ENCODE results near the gene CHN1. TPM values are rescaled to one million over a fixed set of nuclear protein-coding genes. Genes with fewer than 3 reads are reported as not detected.

The CHN1 gene
- polyA plus RNA-seq, 4 donors = 2.0 to 7.8 (median 5.1) TPM

GRCh38 chr2:174974131-174974530 is 31.1 kb downstream of the CHN1 start:
- no peak for DNase-seq
- 81 to 98% (median 91%) methylated on average over 4 of the region's 4 CpGs for WGBS, 3 donors
- H3K27ac ChIP-seq (ENCODE audit: low read depth in 1 of 3, low read length in 2 of 3) = no peak overlapping the region
- no peaks in the 10 kb centered on the region for H3K27me3 ChIP-seq (ENCODE audit: control insufficient read depth in 3 of 3, insufficient read depth in 3 of 3, low read length in 3 of 3)
- H3K36me3 ChIP-seq (ENCODE audit: control insufficient read depth in 3 of 3, insufficient read depth in 2 of 3, low read depth in 1 of 3, low read length in 3 of 3) = no peaks in the 10 kb centered on the region
- H3K4me1 ChIP-seq (ENCODE audit: control insufficient read depth in 3 of 3, insufficient read depth in 2 of 3, low read depth in 1 of 3, low read length in 2 of 3) = peaks cover 0 to 8% (median 4%) of the 10 kb centered on the region in 3 donors
- H3K9me3 ChIP-seq (ENCODE audit: control insufficient read depth in 2 of 2, insufficient read depth in 1 of 2, low read depth in 1 of 2, low read length in 1 of 2) = peaks cover 0 to 3% of the 10 kb centered on the region in 2 donors
- H3K4me3 ChIP-seq (ENCODE audit: low read depth in 1 of 3, low read length in 3 of 3) = no peak overlapping the region
- no peak for FAIRE-seq

- no peak overlapping the region for H3K4me3 ChIP-seq (ENCODE audit: low read depth in 1 of 3, low read length in 3 of 3)
- no peaks in the 10 kb centered on the region for H3K27me3 ChIP-seq (ENCODE audit: control insufficient read depth in 3 of 3, insufficient read depth in 3 of 3, low read length in 3 of 3)
- no peaks in the 10 kb centered on the region for H3K36me3 ChIP-seq (ENCODE audit: control insufficient read depth in 3 of 3, insufficient read depth in 2 of 3, low read depth in 1 of 3, low read length in 3 of 3)
- FAIRE-seq = no peak
- H3K27ac ChIP-seq (ENCODE audit: low read depth in 1 of 3, low read length in 2 of 3) = no peak overlapping the region
- peaks cover 0 to 8% (median 4%) of the 10 kb centered on the region in 3 donors for H3K4me1 ChIP-seq (ENCODE audit: control insufficient read depth in 3 of 3, insufficient read depth in 2 of 3, low read depth in 1 of 3, low read length in 2 of 3)
- peaks cover 0 to 3% of the 10 kb centered on the region in 2 donors for H3K9me3 ChIP-seq (ENCODE audit: control insufficient read depth in 2 of 2, insufficient read depth in 1 of 2, low read depth in 1 of 2, low read length in 1 of 2)
- DNase-seq = no peak
Measured at GRCh38 chr2:174972924-174973323, 32.3 kb downstream of the CHN1 start.

- Histone ChIP-seq H3K27me3 (ENCODE audit: control insufficient read depth in 3 of 3, insufficient read depth in 3 of 3, low read length in 3 of 3) (no peaks in the 10 kb centered on the region), H3K9me3 (ENCODE audit: control insufficient read depth in 2 of 2, insufficient read depth in 1 of 2, low read depth in 1 of 2, low read length in 1 of 2) (peaks cover 0 to 3% of the 10 kb centered on the region in 2 donors), H3K4me3 (ENCODE audit: low read depth in 1 of 3, low read length in 3 of 3) (no peak overlapping the region), H3K27ac (ENCODE audit: low read depth in 1 of 3, low read length in 2 of 3) (no peak overlapping the region), H3K4me1 (ENCODE audit: control insufficient read depth in 3 of 3, insufficient read depth in 2 of 3, low read depth in 1 of 3, low read length in 2 of 3) (peaks cover 0 to 8% (median 4%) of the 10 kb centered on the region in 3 donors), H3K36me3 (ENCODE audit: control insufficient read depth in 3 of 3, insufficient read depth in 2 of 3, low read depth in 1 of 3, low read length in 3 of 3) (no peaks in the 10 kb centered on the region)
- peak; percentile 72 to 92 for DNase-seq
- WGBS, 3 donors = 24 to 51% (median 40%) methylated on average over 7 of the region's 7 CpGs
- FAIRE-seq = no peak
Measured at GRCh38 chr2:174971868-174972781, 33.1 kb downstream of the CHN1 start.

GRCh38 chr2:174970092-174970491 is 35.1 kb downstream of the CHN1 start:
- Histone ChIP-seq H3K4me1 (ENCODE audit: control insufficient read depth in 3 of 3, insufficient read depth in 2 of 3, low read depth in 1 of 3, low read length in 2 of 3) (peaks cover 0 to 8% (median 4%) of the 10 kb centered on the region in 3 donors), H3K4me3 (ENCODE audit: low read depth in 1 of 3, low read length in 3 of 3) (no peak overlapping the region), H3K9me3 (ENCODE audit: control insufficient read depth in 2 of 2, insufficient read depth in 1 of 2, low read depth in 1 of 2, low read length in 1 of 2) (peaks cover 0 to 3% of the 10 kb centered on the region in 2 donors), H3K27me3 (ENCODE audit: control insufficient read depth in 3 of 3, insufficient read depth in 3 of 3, low read length in 3 of 3) (no peaks in the 10 kb centered on the region), H3K27ac (ENCODE audit: low read depth in 1 of 3, low read length in 2 of 3) (no peak overlapping the region), H3K36me3 (ENCODE audit: control insufficient read depth in 3 of 3, insufficient read depth in 2 of 3, low read depth in 1 of 3, low read length in 3 of 3) (no peaks in the 10 kb centered on the region)
- DNase-seq = no peak
- FAIRE-seq = no peak
- 93 to 100% (median 97%) methylated on average over 1 of the region's 1 CpG for WGBS, 3 donors

GRCh38 chr2:174969091-174969734 is 36.0 kb downstream of the CHN1 start:
- FAIRE-seq = no peak
- no peak for DNase-seq
- H3K27me3 ChIP-seq (ENCODE audit: control insufficient read depth in 3 of 3, insufficient read depth in 3 of 3, low read length in 3 of 3) = no peaks in the 10 kb centered on the region
- no peak overlapping the region for H3K4me3 ChIP-seq (ENCODE audit: low read depth in 1 of 3, low read length in 3 of 3)
- no peak overlapping the region for H3K27ac ChIP-seq (ENCODE audit: low read depth in 1 of 3, low read length in 2 of 3)
- 71 to 81% (median 77%) methylated on average over 6 of the region's 6 CpGs for WGBS, 3 donors
- no peaks in the 10 kb centered on the region for H3K36me3 ChIP-seq (ENCODE audit: control insufficient read depth in 3 of 3, insufficient read depth in 2 of 3, low read depth in 1 of 3, low read length in 3 of 3)
- H3K9me3 ChIP-seq (ENCODE audit: control insufficient read depth in 2 of 2, insufficient read depth in 1 of 2, low read depth in 1 of 2, low read length in 1 of 2) = peaks cover 0 to 3% of the 10 kb centered on the region in 2 donors
- H3K4me1 ChIP-seq (ENCODE audit: control insufficient read depth in 3 of 3, insufficient read depth in 2 of 3, low read depth in 1 of 3, low read length in 2 of 3) = peaks cover 0 to 8% (median 4%) of the 10 kb centered on the region in 3 donors

GRCh38 chr2:174967691-174968260 is 37.4 kb downstream of the CHN1 start:
- H3K9me3 ChIP-seq (ENCODE audit: control insufficient read depth in 2 of 2, insufficient read depth in 1 of 2, low read depth in 1 of 2, low read length in 1 of 2) = peaks cover 0 to 6% of the 10 kb centered on the region in 2 donors
- FAIRE-seq (no peak), DNase-seq (no peak)
- no peaks in the 10 kb centered on the region for H3K27me3 ChIP-seq (ENCODE audit: control insufficient read depth in 3 of 3, insufficient read depth in 3 of 3, low read length in 3 of 3)
- no peaks in the 10 kb centered on the region for H3K36me3 ChIP-seq (ENCODE audit: control insufficient read depth in 3 of 3, insufficient read depth in 2 of 3, low read depth in 1 of 3, low read length in 3 of 3)
- no peak overlapping the region for H3K27ac ChIP-seq (ENCODE audit: low read depth in 1 of 3, low read length in 2 of 3)
- H3K4me3 ChIP-seq (ENCODE audit: low read depth in 1 of 3, low read length in 3 of 3) = no peak overlapping the region
- H3K4me1 ChIP-seq (ENCODE audit: control insufficient read depth in 3 of 3, insufficient read depth in 2 of 3, low read depth in 1 of 3, low read length in 2 of 3) = peaks cover 0 to 4% (median 2%) of the 10 kb centered on the region in 3 donors
- WGBS, 3 donors = 55 to 68% (median 62%) methylated on average over 3 of the region's 3 CpGs

- Histone ChIP-seq H3K4me3 (ENCODE audit: low read depth in 1 of 3, low read length in 3 of 3) (no peak overlapping the region), H3K27ac (ENCODE audit: low read depth in 1 of 3, low read length in 2 of 3) (no peak overlapping the region), H3K4me1 (ENCODE audit: control insufficient read depth in 3 of 3, insufficient read depth in 2 of 3, low read depth in 1 of 3, low read length in 2 of 3) (peaks cover 0 to 2% (median under 1%) of the 10 kb centered on the region in 3 donors), H3K27me3 (ENCODE audit: control insufficient read depth in 3 of 3, insufficient read depth in 3 of 3, low read length in 3 of 3) (no peaks in the 10 kb centered on the region), H3K9me3 (ENCODE audit: control insufficient read depth in 2 of 2, insufficient read depth in 1 of 2, low read depth in 1 of 2, low read length in 1 of 2) (peaks cover 0 to 6% of the 10 kb centered on the region in 2 donors), H3K36me3 (ENCODE audit: control insufficient read depth in 3 of 3, insufficient read depth in 2 of 3, low read depth in 1 of 3, low read length in 3 of 3) (no peaks in the 10 kb centered on the region)
- 85 to 93% (median 88%) methylated on average over 6 of the region's 6 CpGs for WGBS, 3 donors
- DNase-seq = no peak
- FAIRE-seq = no peak
Measured at GRCh38 chr2:174967086-174967485, 38.1 kb downstream of the CHN1 start.

GRCh38 chr2:174965992-174966744 is 39.0 kb downstream of the CHN1 start:
- H3K4me3 ChIP-seq (ENCODE audit: low read depth in 1 of 3, low read length in 3 of 3) = no peak overlapping the region
- no peaks in the 10 kb centered on the region for H3K4me1 ChIP-seq (ENCODE audit: control insufficient read depth in 3 of 3, insufficient read depth in 2 of 3, low read depth in 1 of 3, low read length in 2 of 3)
- WGBS, 3 donors = 39 to 69% (median 56%) methylated on average over 5 of the region's 5 CpGs
- no peak for FAIRE-seq
- peaks cover 0 to 3% of the 10 kb centered on the region in 2 donors for H3K9me3 ChIP-seq (ENCODE audit: control insufficient read depth in 2 of 2, insufficient read depth in 1 of 2, low read depth in 1 of 2, low read length in 1 of 2)
- H3K27me3 ChIP-seq (ENCODE audit: control insufficient read depth in 3 of 3, insufficient read depth in 3 of 3, low read length in 3 of 3) = no peaks in the 10 kb centered on the region
- peak overlapping the region in 1 of 3 donors; percentile 44 for H3K27ac ChIP-seq (ENCODE audit: low read depth in 1 of 3, low read length in 2 of 3)
- no peaks in the 10 kb centered on the region for H3K36me3 ChIP-seq (ENCODE audit: control insufficient read depth in 3 of 3, insufficient read depth in 2 of 3, low read depth in 1 of 3, low read length in 3 of 3)
- DNase-seq = no peak
